HG02870 (cell line): ENCODE measurements around the gene RTN3.
"Not testable (repeated sequence)": the region's sequence is repeated elsewhere in the genome, so short reads cannot be mapped to it uniquely, and the experiment has no call there.

Source experiments
- ATAC-seq: cut with Tn5 transposase; IDR thresholded peaks from one replicate; pipeline ENCODE4 v1.9.1; 2021; ENCODE audit warnings: mild to moderate bottlenecking, moderate library complexity; ENCODE audit not compliant: unreplicated experiment

Gene RTN3

DNA sequence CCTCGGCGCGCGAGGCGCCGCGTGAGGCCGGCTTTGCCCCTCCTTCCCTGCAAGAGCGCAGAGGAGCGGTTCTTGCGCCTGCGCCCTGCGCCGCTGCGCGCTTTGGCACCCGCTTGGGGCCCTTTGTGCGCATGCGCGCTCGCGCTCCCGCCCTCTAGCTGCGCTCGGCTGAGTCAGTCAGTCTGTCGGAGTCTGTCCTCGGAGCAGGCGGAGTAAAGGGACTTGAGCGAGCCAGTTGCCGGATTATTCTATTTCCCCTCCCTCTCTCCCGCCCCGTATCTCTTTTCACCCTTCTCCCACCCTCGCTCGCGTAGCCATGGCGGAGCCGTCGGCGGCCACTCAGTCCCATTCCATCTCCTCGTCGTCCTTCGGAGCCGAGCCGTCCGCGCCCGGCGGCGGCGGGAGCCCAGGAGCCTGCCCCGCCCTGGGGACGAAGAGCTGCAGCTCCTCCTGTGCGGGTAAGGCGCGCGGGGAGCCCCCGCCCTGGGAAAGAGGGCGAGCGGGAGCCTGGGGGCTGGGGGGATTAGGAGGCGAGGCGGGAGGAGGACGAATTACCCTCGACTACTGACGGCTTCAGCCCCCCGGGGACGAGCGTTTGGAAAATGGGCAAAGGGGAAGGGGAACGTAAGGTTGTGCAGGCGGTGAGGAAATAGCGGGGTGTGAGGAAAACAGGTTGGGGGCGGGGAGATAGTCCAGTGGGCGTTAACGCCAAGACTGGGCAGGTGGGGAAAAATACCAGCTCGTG, at the start of gene RTN3:
Gene RTN3, plus strand, starts transcription at position 180 of the 745 bp plus-strand sequence. Its CDS starts 137 bp downstream, at position 317.
- ATAC-seq: peak; percentile 79

GRCh38 chr11:63635762-63636465, 45.4 kb upstream of the RTN3 start:
- ATAC-seq: no peak

- not testable (repeated sequence) for ATAC-seq
Measured at GRCh38 chr11:63638436-63638835, 42.9 kb upstream of the RTN3 start.

GRCh38 chr11:63639199-63639832, 42.0 kb upstream of the RTN3 start:
- no peak for ATAC-seq

GRCh38 chr11:63641727-63642126, 39.6 kb upstream of the RTN3 start:
- ATAC-seq: no peak

GRCh38 chr11:63643205-63643604, 38.1 kb upstream of the RTN3 start:
- ATAC-seq: no peak

GRCh38 chr11:63652671-63653070, 28.6 kb upstream of the RTN3 start:
- ATAC-seq: no peak

GRCh38 chr11:63660972-63661371, 20.3 kb upstream of the RTN3 start:
- ATAC-seq: no peak

GRCh38 chr11:63663809-63664208, 17.5 kb upstream of the RTN3 start:
- ATAC-seq: no peak

DNA sequence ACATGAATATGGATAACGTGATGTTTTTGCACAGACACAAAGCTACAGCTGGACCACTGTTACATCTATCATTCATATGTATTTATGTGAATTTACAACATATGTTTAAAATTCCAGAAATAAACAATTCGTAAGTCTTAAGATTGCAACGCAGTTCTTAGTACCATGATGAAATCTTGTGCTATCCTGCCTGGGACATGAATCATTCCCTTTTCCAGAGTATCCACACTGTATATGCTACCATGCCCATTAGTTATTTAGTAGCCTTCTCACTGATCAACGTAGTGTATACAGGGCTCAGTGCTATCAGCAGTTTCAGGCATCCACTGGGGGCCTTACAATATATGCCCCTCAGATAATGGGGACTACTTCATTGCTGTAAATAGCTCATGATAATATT, 14.4 kb upstream of the RTN3 start:
- ATAC-seq: no peak

DNA sequence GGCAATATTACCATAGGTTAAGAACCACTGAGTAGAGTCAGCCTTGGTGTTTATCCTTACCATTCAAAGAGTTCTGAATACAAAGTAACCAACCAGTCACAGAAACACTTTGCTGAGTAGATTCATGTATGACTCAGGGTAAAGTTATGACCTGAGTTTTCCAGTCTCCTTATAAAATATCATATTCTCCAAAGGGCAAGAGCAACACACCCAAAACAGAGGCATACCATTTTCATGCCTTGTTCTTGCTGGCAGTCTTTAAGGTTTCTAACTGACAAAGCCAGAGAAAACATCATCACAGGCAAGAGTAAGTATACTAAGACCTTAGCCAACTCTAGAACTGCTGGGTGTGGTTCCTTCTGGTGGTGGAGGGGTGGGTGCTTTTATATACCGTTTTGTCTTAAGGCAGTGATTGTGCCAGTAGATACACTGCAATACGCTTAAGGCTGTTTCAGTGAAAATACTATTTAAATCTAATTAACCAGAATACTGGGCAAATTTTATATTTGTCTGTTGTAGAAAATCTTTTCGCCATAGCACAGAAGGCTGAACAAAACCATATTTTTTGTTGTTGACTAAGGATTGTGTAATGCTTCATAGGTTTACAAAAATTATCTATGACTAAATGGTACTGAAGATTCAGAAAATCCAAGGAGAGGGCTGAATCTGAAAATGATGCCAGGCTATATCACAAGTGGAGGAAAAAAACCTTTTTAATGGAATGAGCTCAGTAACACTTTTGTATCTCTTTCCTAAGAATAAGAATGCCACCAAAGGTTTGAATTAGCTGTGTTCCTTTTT, 13.1 kb upstream of the RTN3 start:
- no peak for ATAC-seq

- no peak for ATAC-seq
Measured at GRCh38 chr11:63670096-63670432, 11.2 kb upstream of the RTN3 start.

DNA sequence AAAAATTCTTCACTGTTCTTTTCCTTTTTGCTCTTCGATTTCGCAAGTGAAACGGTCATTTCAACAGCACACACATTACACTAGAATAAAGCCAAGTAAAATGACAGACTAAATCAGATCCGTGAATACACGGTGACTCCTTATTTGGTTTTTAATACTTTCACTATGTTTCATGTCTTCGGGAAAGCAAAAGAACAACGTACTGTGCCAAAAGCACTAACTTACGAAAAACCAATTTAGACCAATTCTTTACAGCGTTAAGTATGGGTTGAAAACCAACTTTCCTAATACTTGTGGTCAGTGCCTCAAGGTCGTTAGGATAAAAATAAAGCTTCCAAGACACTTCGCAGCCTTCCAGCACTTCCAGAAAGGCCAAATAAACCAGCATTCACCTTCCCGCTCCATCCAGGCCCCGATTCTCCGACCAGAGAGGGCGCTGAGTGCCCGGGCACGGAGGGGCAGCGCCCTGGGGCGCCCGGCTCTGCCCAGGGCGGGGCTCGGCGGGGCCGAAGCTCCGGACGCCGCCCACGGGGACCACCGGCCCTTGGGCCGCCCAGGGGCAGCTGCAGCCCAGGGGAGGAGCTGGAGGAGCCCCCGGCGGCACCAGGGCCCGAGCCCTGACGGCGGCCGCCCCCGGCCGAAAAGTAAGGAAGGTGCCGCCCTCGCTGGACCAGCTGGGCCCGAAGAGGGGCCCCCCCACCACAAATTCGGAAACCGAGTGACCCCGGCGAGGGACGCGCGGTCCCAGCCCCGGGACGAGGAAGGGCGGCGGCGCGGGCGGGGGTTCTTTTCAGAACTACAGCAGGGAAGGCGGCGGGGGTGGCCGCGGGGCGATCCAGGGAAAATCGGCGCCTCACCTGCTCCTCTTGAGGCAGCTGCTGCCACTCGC, 10.6 kb upstream of the RTN3 start:
- peak; percentile 6 for ATAC-seq

- ATAC-seq: peak; percentile 94
Measured at GRCh38 chr11:63671322-63672155, 9.8 kb upstream of the RTN3 start, which contains the start of gene ATL3. Gene ATL3, minus strand, starts transcription at chr11:63671376. Its CDS starts 41 bp downstream, at chr11:63671335.

- ATAC-seq: no peak
Measured at GRCh38 chr11:63672156-63672463, 9.2 kb upstream of the RTN3 start.

DNA sequence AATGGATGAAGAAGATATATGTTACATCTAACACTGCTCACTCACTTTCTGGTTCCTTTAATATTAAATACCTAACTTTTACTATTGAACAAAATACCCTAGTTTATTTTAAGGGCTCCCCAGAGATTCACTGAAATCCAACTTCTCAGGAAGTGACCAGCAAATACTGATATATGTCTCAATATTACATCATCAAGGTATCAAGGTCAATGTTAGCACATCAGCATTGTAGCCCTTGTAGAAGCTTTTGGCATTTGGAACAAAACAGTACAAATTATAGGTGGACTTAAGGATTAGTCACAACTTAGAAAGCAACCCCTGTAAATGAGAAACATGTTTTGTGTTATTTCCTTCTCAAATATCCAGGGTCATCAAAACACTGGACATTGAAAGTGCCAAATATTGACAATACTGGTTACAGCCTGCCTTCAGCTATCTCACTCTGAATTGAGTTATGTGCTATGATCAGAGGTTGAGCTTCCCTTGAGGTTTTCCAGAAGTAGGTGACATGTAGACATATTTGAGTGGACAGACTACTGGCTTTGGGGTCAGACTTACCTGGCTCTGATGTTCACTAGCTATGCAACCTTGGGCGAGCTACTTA, 8.3 kb upstream of the RTN3 start:
- no peak for ATAC-seq

GRCh38 chr11:63673579-63673978, 7.7 kb upstream of the RTN3 start:
- no peak for ATAC-seq

- ATAC-seq: no peak
Measured at GRCh38 chr11:63680834-63681320, 423 bp upstream of the RTN3 start.
